ENCODE results near the gene POLR1D.

Gene POLR1D

GRCh38 chr13:27578121-27579030, 43.3 kb upstream of the POLR1D start:
- no peak overlapping the region for H3K27ac ChIP-seq
- H3K4me2 ChIP-seq = no peak overlapping the region
- no peaks in the 10 kb centered on the region for H3K4me1 ChIP-seq (ENCODE audit: low read depth, poor library complexity, severe bottlenecking)
- no peaks in the 10 kb centered on the region for H4K20me1 ChIP-seq (ENCODE audit: insufficient read depth)
- H3K36me3 ChIP-seq (ENCODE audit: insufficient read depth) = no peaks in the 10 kb centered on the region
- no peak overlapping the region for H3K4me3 ChIP-seq (IDR thresholded peaks at IDR 0.05; ENCODE audit: insufficient read depth, low read depth, low read length)
- peaks cover 2% of the 10 kb centered on the region; the same call in 1 of the 2 replicates for H3K79me2 ChIP-seq (ENCODE audit: insufficient read depth, low read depth)
- H3K9ac ChIP-seq = no peak overlapping the region
- H3K27me3 ChIP-seq (ENCODE audit: insufficient read depth, low read depth) = no peaks in the 10 kb centered on the region
- H2AFZ ChIP-seq (ENCODE audit: low read depth) = no peak overlapping the region
- no peak for TF ChIP-seq CTCF (conservative IDR thresholded peaks at IDR 0.05; ENCODE audit: low read depth, low read length)

DNA sequence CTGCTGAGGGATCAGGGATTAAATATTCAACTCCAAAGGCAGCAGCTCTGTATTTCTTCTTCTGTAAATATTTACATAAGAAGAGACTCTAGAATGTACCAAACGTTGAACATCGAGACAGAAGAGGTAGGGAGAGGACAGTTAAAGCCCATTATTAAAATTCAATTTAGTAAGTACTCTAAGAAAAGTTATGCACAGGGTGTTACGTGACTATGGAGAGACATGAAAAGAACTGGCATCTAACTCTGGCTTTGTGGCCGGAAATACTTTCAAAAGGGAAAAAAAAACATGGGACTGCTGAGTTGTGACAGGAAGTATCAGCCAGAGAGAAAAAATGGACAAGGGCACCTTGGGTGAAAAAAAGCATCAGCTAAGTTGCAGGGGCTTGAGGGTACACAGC, 38.0 kb upstream of the POLR1D start:
- Histone ChIP-seq H3K27me3 (ENCODE audit: insufficient read depth, low read depth) (no peaks in the 10 kb centered on the region), H3K9ac (no peak overlapping the region), H3K79me2 (ENCODE audit: insufficient read depth, low read depth) (peaks cover 7% of the 10 kb centered on the region; the same call in 1 of the 2 replicates), H3K27ac (no peak overlapping the region), H4K20me1 (ENCODE audit: insufficient read depth) (no peaks in the 10 kb centered on the region), H2AFZ (ENCODE audit: low read depth) (no peak overlapping the region), H3K36me3 (ENCODE audit: insufficient read depth) (no peaks in the 10 kb centered on the region), H3K4me2 (no peak overlapping the region), H3K4me3 (IDR thresholded peaks at IDR 0.05; ENCODE audit: insufficient read depth, low read depth, low read length) (no peak overlapping the region), H3K4me1 (ENCODE audit: low read depth, poor library complexity, severe bottlenecking) (no peaks in the 10 kb centered on the region)
- TF ChIP-seq CTCF (conservative IDR thresholded peaks at IDR 0.05; ENCODE audit: low read depth, low read length) = no peak

DNA sequence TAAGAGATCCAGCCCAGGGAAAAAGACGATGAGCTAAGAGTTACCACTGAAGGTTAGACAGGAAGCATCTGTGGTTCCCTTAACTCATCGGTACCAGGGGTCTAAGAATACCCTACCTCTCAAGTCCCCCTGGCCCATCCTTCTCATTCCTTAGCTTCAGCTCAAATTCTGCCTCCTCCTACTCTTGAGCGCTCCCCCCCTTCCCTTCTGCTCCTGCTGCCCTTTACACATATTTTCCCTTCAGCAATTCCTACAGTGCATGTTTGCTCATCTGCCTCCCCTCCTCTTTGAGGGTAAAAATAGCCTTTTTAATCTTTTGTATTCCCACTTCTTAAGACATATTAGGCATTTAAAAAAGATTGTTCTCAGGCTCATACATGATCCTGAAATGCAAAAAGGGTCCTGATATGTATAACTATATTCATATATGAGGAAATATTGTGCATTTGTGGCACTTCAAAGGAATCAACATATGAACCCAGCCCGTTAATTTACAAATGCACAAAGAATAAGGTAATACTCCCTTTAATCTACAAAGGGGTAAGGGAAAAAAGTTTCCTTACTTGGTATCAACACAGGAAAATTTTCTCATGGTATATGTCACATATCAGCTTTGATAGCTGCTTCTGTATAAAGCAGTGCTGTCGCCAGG, 34.5 kb upstream of the POLR1D start:
- no peak for TF ChIP-seq CTCF (conservative IDR thresholded peaks at IDR 0.05; ENCODE audit: low read depth, low read length)
- H3K4me2 ChIP-seq = no peak overlapping the region
- H3K79me2 ChIP-seq (ENCODE audit: insufficient read depth, low read depth) = peaks cover 7% of the 10 kb centered on the region; the same call in 1 of the 2 replicates
- no peaks in the 10 kb centered on the region for H3K27me3 ChIP-seq (ENCODE audit: insufficient read depth, low read depth)
- no peaks in the 10 kb centered on the region for H3K36me3 ChIP-seq (ENCODE audit: insufficient read depth)
- peaks cover 14% of the 10 kb centered on the region for H3K4me1 ChIP-seq (ENCODE audit: low read depth, poor library complexity, severe bottlenecking)
- no peak overlapping the region for H2AFZ ChIP-seq (ENCODE audit: low read depth)
- no peak overlapping the region for H3K9ac ChIP-seq
- H3K4me3 ChIP-seq (IDR thresholded peaks at IDR 0.05; ENCODE audit: insufficient read depth, low read depth, low read length) = no peak overlapping the region
- no peak overlapping the region for H3K27ac ChIP-seq
- H4K20me1 ChIP-seq (ENCODE audit: insufficient read depth) = no peaks in the 10 kb centered on the region

GRCh38 chr13:27588405-27588804, 33.3 kb upstream of the POLR1D start:
- no peak overlapping the region for H3K4me2 ChIP-seq
- H2AFZ ChIP-seq (ENCODE audit: low read depth) = no peak overlapping the region
- H3K79me2 ChIP-seq (ENCODE audit: insufficient read depth, low read depth) = peaks cover 5% of the 10 kb centered on the region; the same call in 1 of the 2 replicates
- no peaks in the 10 kb centered on the region for H4K20me1 ChIP-seq (ENCODE audit: insufficient read depth)
- TF ChIP-seq CTCF (conservative IDR thresholded peaks at IDR 0.05; ENCODE audit: low read depth, low read length) = no peak
- no peak overlapping the region for H3K4me3 ChIP-seq (IDR thresholded peaks at IDR 0.05; ENCODE audit: insufficient read depth, low read depth, low read length)
- peaks cover 26% of the 10 kb centered on the region for H3K4me1 ChIP-seq (ENCODE audit: low read depth, poor library complexity, severe bottlenecking)
- no peaks in the 10 kb centered on the region for H3K27me3 ChIP-seq (ENCODE audit: insufficient read depth, low read depth)
- no peak overlapping the region for H3K27ac ChIP-seq
- H3K36me3 ChIP-seq (ENCODE audit: insufficient read depth) = no peaks in the 10 kb centered on the region
- H3K9ac ChIP-seq = no peak overlapping the region
